Mucosa of descending colon (tissue), 3 donors: Measurements from ENCODE around the gene ZMYND15. TPM values are rescaled to one million over a fixed set of nuclear protein-coding genes. Genes with fewer than 3 reads are reported as not detected.

Experiments
- ATAC-seq: fragments of 200-7000 bp; cut with Tn5 transposase; one replicate; pipeline ENCODE4 v1.9.1; 2020; ENCODE audit warnings: mild to moderate bottlenecking, moderate library complexity
- DNase-seq, 3 donors: peaks; one replicate each; pipeline ENCODE4 v3.0.0-alpha.2; 2020
- H3K36me3 ChIP-seq: fragments of 200-600 bp; one replicate; pipeline ENCODE4 v1.8.0; 2021; ENCODE audit warnings: low read depth, mild to moderate bottlenecking
- H3K4me1 ChIP-seq: fragments of 200-600 bp; one replicate; pipeline ENCODE4 v1.8.0; 2021; ENCODE audit warnings: low read depth, mild to moderate bottlenecking
- H3K4me3 ChIP-seq: fragments of 200-600 bp; one replicate; pipeline ENCODE4 v1.8.0; 2021; ENCODE audit warnings: mild to moderate bottlenecking
- H3K9me3 ChIP-seq: fragments of 200-600 bp; one replicate; pipeline ENCODE4 v1.8.0; 2021; ENCODE audit warnings: mild to moderate bottlenecking
- intact Hi-C, 2 donors: fragments of 100-400 bp; cut with DNase I in 1 of 2; cut with micrococcal nuclease in 1 of 2; formaldehyde crosslinking; loops; one replicate each; pipeline versions ENCODE4 v1.11.0 to v1.11.1; 2022; cut with DNase I, micrococcal nuclease
- total RNA-seq, 3 donors: library from RNA; stranded (reverse); fragmentation: NEBNext Ultra II Directional in 2 of 3; extraction: Animal tissue kit (Norgen Biotek cat#: 25700) in 2 of 3; gene quantifications; one replicate each; pipeline versions ENCODE4 v1.2.1 to v1.2.4, GENCODE V29; 2021 to 2023
- TF ChIP-seq, protein P1 (sequence below): fragments of 200-600 bp; IDR thresholded peaks from one replicate; pipeline ENCODE4 v1.8.0; 2022; ENCODE audit warnings: antibody characterized with exemption, mild to moderate bottlenecking
- donor health status: DM: no; HTN: no; CAD: no; lungs with moderate emphysema.
- donor health status: DM: no; HTN: no; CAD: no.
- donor health status: DM: no; HTN: yes; CAD: no.

Gene ZMYND15
- total RNA-seq, 3 donors from 2014 or later, result 1.2 to 1.4 (median 1.3) TPM

- ATAC-seq, result no peak
- peaks cover 17% of the 10 kb centered on the region for H3K4me1 ChIP-seq
- no peak overlapping the region for H3K4me3 ChIP-seq
- peak in 2 of 3 donors; percentile 50 to 74 for DNase-seq
- TF ChIP-seq, protein P1, sequence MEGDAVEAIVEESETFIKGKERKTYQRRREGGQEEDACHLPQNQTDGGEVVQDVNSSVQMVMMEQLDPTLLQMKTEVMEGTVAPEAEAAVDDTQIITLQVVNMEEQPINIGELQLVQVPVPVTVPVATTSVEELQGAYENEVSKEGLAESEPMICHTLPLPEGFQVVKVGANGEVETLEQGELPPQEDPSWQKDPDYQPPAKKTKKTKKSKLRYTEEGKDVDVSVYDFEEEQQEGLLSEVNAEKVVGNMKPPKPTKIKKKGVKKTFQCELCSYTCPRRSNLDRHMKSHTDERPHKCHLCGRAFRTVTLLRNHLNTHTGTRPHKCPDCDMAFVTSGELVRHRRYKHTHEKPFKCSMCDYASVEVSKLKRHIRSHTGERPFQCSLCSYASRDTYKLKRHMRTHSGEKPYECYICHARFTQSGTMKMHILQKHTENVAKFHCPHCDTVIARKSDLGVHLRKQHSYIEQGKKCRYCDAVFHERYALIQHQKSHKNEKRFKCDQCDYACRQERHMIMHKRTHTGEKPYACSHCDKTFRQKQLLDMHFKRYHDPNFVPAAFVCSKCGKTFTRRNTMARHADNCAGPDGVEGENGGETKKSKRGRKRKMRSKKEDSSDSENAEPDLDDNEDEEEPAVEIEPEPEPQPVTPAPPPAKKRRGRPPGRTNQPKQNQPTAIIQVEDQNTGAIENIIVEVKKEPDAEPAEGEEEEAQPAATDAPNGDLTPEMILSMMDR, result no peak
- intact Hi-C loops, result no loop called here
- H3K36me3 ChIP-seq, result no peaks in the 10 kb centered on the region
- H3K9me3 ChIP-seq, result no peaks in the 10 kb centered on the region
These were observed 24.4 kb upstream of the ZMYND15 start for GRCh38 chr17:4715063-4715744.

DNA sequence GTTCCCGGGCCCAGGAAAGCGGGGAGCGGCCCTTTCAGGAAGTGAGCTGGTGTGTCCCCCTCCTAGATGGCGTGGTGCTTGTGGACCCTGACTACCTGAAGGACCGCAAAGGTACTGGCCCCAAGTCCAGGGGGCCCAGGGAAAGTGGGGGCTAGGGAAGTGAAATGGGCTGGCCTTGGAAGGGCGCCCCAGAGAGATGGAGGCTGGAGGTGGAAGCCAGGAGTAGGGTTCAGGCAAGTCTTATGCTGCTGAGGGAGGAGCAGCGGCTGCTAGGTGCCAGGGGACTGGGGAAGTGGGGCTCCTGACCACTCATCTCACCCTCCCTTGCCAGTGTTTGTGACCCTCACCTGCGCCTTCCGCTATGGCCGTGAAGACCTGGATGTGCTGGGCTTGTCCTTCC is 23.6 kb upstream of the ZMYND15 start:
- no peak overlapping the region for H3K4me3 ChIP-seq
- intact Hi-C loops, result no loop called here
- DNase-seq, result peak in 1 of 3 donors; percentile 22
- TF ChIP-seq, protein P1, result no peak
- H3K36me3 ChIP-seq, result no peaks in the 10 kb centered on the region
- H3K9me3 ChIP-seq, result no peaks in the 10 kb centered on the region
- H3K4me1 ChIP-seq, result peaks cover 15% of the 10 kb centered on the region
- no peak for ATAC-seq

DNA sequence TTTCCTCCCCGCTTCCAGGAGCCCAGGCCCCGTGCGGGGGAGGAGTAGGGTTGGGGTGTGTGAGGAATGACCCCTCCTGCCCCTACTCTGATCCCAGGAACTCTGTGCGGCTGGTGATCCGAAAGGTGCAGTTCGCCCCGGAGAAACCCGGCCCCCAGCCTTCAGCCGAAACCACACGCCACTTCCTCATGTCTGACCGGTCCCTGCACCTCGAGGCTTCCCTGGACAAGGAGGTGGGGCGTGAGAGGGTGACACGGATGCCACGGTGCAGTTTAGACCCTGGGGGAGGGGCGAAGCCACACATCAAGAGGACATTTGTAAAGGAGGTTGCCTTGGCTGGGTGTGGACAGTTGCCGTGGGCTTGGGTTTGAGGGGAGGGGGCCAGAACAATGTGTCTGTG is 21.8 kb upstream of the ZMYND15 start:
- H3K36me3 ChIP-seq, result no peaks in the 10 kb centered on the region
- intact Hi-C loops, result no loop called here

GRCh38 chr17:4718276-4718675 is 21.4 kb upstream of the ZMYND15 start:
- Histone ChIP-seq H3K4me1 (peaks cover 15% of the 10 kb centered on the region), H3K4me3 (no peak overlapping the region), H3K36me3 (no peaks in the 10 kb centered on the region), H3K9me3 (no peaks in the 10 kb centered on the region)
- ATAC-seq, result no peak
- peak in 1 of 3 donors; percentile 16 for DNase-seq
- intact Hi-C loops, result no loop called here
- TF ChIP-seq, protein P1, result no peak

More for the DNA sequence above, 21.8 kb upstream of the ZMYND15 start:
- TF ChIP-seq, protein P1, result no peak
- no peaks in the 10 kb centered on the region for H3K9me3 ChIP-seq
- DNase-seq (peak in 1 of 3 donors; percentile 30), ATAC-seq (no peak)
- H3K4me1 ChIP-seq, result peaks cover 15% of the 10 kb centered on the region
- no peak overlapping the region for H3K4me3 ChIP-seq

- Histone ChIP-seq H3K36me3 (no peaks in the 10 kb centered on the region), H3K9me3 (no peaks in the 10 kb centered on the region), H3K4me3 (no peak overlapping the region), H3K4me1 (peaks cover 15% of the 10 kb centered on the region)
- intact Hi-C loops, result no loop called here
- peak in 2 of 3 donors; percentile 25 to 46 for DNase-seq
- no peak for ATAC-seq
- TF ChIP-seq, protein P1, result no peak
These were observed 20.5 kb upstream of the ZMYND15 start for GRCh38 chr17:4719146-4719545.
